Fibroblast of skin of abdomen (primary cell): ENCODE measurements around the gene KCTD7. TPM values are rescaled to one million over a fixed set of nuclear protein-coding genes. Genes with fewer than 3 reads are reported as not detected.
A peak's percentile ranks its signal among the peaks of the same experiment; 100 is the strongest.
"Not testable (repeated sequence)": the region's sequence is repeated elsewhere in the genome, so short reads cannot be mapped to it uniquely, and the experiment has no call there.

Experiments
- DNase-seq: peaks from one replicate; pipeline ENCODE4 v3.0.0-alpha.2; 2013
- polyA plus RNA-seq, 2 experiments: library from polyadenylated mRNA; unstranded; fragments of 120-200 nt; gene quantifications; one replicate each; pipeline ENCODE4 v1.2.1, GENCODE V29; 2013; ENCODE audit not compliant: insufficient read length in 2 of 2

The KCTD7 gene
- 14.4 TPM for polyA plus RNA-seq (2013, experiment 1 of 2; ENCODE audit: insufficient read length)
- 14.7 TPM for polyA plus RNA-seq (2013, experiment 2 of 2; ENCODE audit: insufficient read length)

DNA sequence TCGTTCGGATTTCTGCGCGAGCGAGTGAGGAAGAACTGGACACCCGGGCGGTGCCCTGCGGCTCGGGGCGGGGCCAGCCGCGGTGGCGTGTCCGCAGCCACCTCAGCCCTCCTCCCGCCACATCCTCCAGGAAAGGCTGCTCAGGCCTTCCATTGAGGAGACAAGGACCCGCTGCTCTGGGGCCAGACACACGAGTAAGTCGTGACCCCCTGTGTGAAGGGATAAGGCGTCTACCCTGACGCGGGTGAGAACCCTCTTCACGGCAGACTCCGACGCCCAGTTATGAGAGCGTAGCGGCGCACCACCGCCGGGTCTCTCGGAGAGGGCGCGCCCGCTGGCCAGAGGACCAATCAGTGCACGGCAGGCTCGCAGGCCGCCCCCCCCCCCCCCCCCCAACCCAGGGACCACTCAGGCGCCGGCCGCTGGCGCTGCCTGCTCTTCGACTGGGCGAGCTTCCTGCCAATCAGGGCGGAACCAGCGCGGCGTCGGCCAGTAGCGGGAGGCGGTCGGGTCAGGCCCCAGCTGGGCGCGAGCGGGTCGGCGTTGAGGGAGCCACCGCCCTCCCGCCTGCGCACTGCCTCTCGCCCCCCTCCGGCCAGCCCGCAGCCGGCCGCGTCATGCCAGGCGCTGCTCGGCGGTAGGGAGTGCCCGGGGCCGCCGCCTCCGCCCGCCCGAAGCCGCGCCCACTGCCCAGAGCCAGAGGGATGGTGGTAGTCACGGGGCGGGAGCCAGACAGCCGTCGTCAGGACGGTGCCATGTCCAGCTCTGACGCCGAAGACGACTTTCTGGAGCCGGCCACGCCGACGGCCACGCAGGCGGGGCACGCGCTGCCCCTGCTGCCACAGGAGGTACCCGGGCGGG, at the start of gene KCTD7:
Gene KCTD7, plus strand, starts transcription at position 521 of the 861 bp plus-strand sequence. Its CDS starts 184 bp downstream, at position 705.
- peak; percentile 99 for DNase-seq

DNA sequence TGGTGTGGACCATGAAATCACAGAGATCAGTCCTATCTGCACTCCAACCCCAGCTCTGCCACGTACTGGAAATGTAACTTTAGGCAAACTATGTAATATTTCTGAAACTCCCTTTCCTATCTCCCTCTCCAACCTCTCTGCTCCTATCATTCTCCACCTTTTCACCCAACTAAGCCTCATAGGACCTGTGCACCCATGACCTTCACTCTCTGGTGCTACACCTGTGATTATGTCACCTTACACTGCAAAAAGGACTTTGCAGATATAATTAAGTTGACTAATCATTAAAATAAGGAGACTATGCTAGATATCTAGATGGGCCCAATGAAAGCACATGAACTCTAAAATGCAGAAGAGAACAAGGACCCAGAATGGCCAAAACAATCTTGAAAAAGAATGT, 48.3 kb upstream of the KCTD7 start:
- not testable (repeated sequence) for DNase-seq

DNA sequence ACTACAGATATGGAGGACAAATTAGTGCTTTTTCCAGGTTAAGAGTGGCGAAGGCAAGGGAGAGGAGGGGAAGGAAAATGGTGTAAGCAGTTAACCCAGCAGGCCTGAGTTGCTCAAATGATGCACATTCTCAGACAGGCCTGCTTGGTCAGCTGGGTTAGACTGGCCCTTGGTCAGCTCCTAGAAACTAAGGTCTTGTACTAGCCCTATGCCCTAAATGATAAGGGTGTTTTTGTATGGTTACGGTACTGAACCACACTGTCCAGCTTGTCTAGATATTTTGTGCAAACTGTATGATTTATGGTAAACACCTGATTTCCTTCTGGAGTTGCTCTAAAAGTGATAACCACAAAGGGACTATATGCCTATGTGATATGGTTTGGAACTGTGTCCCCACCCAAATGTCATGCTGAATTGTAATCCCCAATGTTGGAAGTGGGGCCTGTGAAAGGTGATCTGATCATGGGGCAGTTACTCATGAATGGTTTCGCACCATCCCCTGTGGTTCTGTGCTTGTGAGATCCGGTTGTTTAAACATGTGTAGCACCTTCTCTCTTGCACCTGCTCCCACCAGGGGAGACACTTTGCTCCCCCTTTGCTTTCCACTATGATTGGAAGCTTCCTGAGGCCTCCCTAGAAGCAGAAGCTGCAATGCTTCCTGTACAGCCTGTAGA, 45.7 kb upstream of the KCTD7 start:
- DNase-seq: not testable (repeated sequence)

- no peak for DNase-seq
Measured at GRCh38 chr7:66583490-66584110, 45.1 kb upstream of the KCTD7 start.

GRCh38 chr7:66586181-66586580, 42.5 kb upstream of the KCTD7 start:
- no peak for DNase-seq

GRCh38 chr7:66588226-66588625, 40.5 kb upstream of the KCTD7 start:
- not testable (repeated sequence) for DNase-seq

DNA sequence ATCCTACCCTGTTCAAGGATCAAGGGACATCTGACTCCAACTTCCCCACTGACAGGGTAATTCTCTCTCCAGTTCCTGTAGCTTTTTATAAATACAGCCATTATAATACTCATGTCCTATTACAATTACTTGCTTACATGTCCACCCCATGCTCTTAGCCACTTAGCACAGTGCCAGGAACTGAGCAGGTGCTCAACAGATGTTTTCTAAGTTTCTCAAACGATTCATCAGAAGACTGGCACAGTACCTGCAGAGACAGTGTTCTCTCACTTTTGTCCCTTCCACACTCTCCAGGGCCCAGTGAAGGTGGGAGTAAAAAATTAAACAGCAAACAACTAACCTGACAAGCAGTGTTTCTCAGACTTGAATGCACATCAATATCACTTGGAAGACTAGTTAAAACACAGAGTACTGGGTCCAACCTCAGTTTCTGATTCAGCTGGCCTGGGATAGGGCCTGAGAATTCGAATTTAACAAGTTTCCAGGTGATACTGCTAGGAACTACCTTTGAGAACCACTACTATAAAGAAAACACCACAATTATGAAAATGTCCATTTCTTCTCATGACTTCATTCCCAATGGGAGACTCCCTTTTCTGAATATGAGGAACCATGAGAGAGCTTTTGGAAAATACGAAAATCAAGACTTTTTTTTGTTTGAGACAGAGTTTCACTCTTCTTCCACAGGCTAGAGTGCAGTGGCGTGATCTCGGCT, 39.7 kb upstream of the KCTD7 start:
- DNase-seq: not testable (repeated sequence)

- peak; percentile 51 for DNase-seq
Measured at GRCh38 chr7:66590302-66591057, 38.2 kb upstream of the KCTD7 start.

DNA sequence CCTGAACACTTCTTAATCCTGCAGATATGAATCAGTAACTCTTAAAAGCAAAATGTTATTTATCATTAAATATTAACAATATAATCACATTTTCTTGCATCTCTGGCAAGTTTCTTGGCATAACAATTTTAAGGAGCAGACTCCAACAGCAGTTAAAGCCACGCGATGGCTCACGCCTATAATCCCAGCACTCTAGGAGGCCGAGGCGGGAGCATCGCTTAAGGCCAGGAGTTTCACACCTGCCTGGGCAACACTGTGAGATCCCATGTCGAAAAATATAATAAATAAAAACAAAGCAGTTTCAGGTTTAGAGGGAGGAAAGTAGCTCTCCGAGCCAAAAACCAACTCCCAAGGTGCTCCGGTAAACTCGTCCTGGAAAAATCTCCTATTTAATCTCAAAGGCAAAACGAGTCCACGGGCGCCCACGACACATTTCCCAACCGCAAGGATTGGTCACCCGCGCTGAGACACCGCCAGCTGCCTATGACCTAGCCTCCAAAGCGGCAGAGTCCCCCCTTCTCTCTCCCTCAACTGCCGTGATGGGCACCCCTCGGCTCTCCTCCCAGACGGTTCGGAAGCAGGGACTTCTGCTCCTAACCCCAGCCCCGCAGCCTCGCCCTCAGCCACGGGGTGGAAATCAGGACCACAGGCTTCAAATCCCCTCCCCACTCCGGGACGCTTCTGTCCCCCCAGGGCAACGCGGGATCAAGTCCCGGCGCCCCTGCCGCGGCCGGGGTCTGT, 37.5 kb upstream of the KCTD7 start:
- not testable (repeated sequence) for DNase-seq

DNA sequence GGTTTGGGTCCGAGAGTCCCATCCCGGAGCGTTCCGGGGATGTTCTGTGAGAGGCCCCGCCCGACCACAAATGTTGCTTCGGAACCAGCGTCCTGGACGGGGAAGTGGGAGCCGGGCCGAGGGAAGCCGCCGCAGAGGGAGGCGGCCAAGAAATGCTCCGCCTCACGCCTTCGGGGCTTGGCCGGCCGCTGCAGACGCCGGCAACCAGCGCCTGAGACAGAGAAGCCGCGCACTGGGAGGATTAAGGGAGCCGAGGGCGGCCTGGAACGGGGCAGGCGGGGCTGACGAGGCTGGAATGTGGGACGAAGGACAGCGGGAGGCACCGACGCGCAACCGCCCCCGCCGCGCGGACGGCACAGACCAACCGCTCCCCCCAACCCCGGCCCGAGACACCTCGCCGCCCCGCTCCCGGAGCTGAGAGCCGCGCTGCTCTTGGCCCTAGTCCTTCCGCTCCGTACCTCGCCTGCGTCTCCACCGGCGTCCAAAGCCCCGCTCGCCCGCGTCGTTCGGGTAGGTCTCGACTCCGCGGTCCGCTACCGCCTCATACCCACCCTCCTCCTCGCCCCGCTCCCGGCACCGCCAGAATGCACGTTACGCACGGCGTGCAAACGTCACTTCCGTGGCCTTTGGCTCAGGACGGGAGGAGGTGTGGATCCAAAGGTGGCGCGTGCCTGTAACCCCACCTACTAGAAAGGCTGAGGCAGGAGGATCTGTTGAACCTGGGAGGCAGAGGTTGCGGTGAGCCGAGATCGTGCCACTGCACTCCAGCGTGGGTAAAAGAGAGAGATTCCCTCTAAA, 36.7 kb upstream of the KCTD7 start:
- DNase-seq: peak; percentile 91

- DNase-seq: not testable (repeated sequence)
Measured at GRCh38 chr7:66592597-66593146, 36.0 kb upstream of the KCTD7 start.

GRCh38 chr7:66594082-66594481, 34.6 kb upstream of the KCTD7 start:
- not testable (repeated sequence) for DNase-seq

DNA sequence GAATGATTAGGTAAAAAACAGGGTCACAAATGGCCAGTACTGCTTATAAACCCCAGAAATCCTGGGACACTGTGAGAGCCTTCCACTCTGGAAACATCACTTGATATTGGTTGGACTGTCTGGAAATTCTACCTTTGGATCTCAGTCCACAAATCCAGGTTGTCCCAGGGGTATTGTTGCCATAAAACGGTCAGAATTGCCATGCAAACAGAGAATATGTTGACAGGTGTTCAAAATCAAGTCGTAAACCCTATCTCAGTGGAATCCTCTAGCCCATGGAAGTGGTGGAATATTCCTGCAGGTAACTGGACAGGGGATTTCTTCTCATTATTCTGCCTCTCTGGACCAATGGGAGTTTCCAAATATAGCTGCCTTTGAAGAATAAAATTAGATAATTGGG, 31.2 kb upstream of the KCTD7 start:
- DNase-seq: no peak

- no peak for DNase-seq
Measured at GRCh38 chr7:66602159-66602558, 26.5 kb upstream of the KCTD7 start.

- DNase-seq: no peak
Measured at GRCh38 chr7:66604198-66604597, 24.5 kb upstream of the KCTD7 start.

DNA sequence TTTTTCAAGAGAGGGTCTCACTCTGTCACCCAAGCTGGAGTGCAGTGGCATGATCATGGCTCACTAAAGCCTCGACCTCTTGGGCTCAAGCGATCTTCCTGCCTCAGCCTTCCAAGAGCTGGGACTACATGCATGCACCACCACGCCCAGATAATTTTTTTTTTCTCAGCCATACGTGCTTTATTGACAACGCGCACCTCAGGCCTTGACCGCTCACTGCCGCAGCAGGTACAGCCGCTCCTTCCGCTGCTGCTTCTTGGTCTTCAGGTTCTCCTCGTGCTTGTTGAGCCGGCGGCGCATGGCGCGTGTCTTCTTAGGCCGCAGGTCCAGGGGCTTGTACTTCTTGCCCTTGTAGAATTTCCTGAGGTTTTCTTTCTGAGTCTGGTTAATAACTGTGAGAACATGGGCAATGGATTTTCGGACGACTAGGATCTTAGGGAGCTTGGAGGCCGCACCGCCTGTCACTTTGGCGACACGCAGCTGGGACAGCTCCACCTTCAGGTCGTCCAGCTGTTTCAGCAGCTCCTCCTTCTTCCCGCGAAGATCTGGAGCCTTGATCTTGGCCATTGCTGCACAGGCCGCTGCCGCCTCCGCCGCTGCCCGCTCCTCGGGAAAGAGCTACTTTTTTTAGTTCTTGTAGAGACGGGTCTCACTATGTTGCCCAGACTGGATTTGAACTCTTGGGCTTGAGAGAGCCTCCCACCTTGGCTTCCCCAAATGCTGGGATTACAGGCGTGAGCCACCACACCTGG, 22.0 kb upstream of the KCTD7 start:
- DNase-seq: not testable (repeated sequence)

GRCh38 chr7:66609176-66609575, 19.5 kb upstream of the KCTD7 start:
- DNase-seq: no peak

DNA sequence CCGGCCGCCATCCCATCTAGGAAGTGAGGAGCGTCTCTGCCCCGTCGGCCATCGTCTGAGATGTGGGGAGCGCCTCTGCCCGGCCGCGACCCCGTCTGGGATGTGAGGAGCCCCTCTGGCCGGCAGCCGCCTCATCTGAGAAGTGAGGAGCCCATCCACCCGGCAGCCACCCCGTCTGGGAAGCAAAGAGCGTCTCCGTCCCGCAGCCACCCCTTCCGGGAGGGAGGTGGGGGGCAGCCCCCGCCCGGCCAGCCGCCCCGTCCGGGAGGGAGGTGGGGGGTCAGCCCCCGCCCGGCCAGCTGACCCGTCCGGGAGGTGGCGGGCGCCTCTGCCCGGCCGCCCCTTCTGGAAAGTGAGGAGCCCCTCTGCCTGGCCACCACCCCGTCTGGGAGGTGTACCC, 14.1 kb upstream of the KCTD7 start:
- DNase-seq: not testable (repeated sequence)

GRCh38 chr7:66615699-66616098, 13.0 kb upstream of the KCTD7 start:
- no peak for DNase-seq
